HepG2 (cell line): ENCODE data around the gene SLC7A6OS. TPM values are rescaled to one million over a fixed set of nuclear protein-coding genes. Genes with fewer than 3 reads are reported as not detected.
A peak's percentile ranks its signal among the peaks of the same experiment; 100 is the strongest.

Experiments used
- DNMT3B ChIP-seq: conservative IDR thresholded peaks from 2 replicates; pipeline ENCODE4 v1.6.1; 2016; ENCODE audit warnings: missing biosample characterization, control low read depth
- FOXP1 ChIP-seq, 2 experiments: fragments of 450-650 bp in 1 of 2; IDR thresholded peaks; 2 replicates each; pipeline ENCODE4 v1.6.1; 2017 to 2018; ENCODE audit warnings: antibody characterized with exemption in 1 of 2
- GATAD1 ChIP-seq: IDR thresholded peaks from 2 replicates; pipeline ENCODE4 v1.6.1; 2016; ENCODE audit warnings: missing genetic modification reagents, missing compliant biosample characterization
- HMGA1 ChIP-seq: sonication (generic); formaldehyde crosslinking; conservative IDR thresholded peaks from 2 replicates; pipeline ENCODE4 v1.4.0; 2020; ENCODE audit warnings: missing genetic modification reagents
- HNF4G ChIP-seq, 2 experiments: sonication (generic) in 1 of 2; formaldehyde crosslinking in 1 of 2; IDR thresholded peaks; 2 replicates each; pipeline versions ENCODE4 v1.4.0 to v1.6.1; 2011 to 2020; ENCODE audit warnings: borderline replicate concordance in 2 of 2, low read depth in 2 of 2, mild to moderate bottlenecking in 2 of 2, low read length in 1 of 2, missing genetic modification reagents in 1 of 2, moderate library complexity in 1 of 2
- MBNL3 ChIP-seq: fragments of 250-450 bp; sonication (Bioruptor Pico); conservative IDR thresholded peaks from 2 replicates; pipeline ENCODE4 v1.8.0; 2022; ENCODE audit warnings: mild to moderate bottlenecking, inconsistent platforms
- PHF8 ChIP-seq: sonication (generic); formaldehyde crosslinking; IDR thresholded peaks from 2 replicates; pipeline ENCODE4 v1.5.0; 2020; ENCODE audit warnings: missing genetic modification reagents
- POLR2AphosphoS2 ChIP-seq: IDR thresholded peaks from 2 replicates; pipeline ENCODE4 v1.6.1; 2011; ENCODE audit warnings: low read depth, low read length, improper control_type of control experiment
- RAD51 ChIP-seq: fragments of 450-650 bp; IDR thresholded peaks from 2 replicates; pipeline ENCODE4 v1.6.1; 2016; ENCODE audit warnings: borderline replicate concordance
- RBM22 ChIP-seq: fragments of 200-400 bp; formaldehyde crosslinking; optimal IDR thresholded peaks from 2 replicates; pipeline ENCODE3; 2017; ENCODE audit warnings: mild to moderate bottlenecking, low read length, moderate library complexity
- RXRB ChIP-seq: IDR thresholded peaks from 2 replicates; pipeline ENCODE4 v1.6.1; 2016; ENCODE audit warnings: borderline replicate concordance, missing genetic modification reagents, missing compliant biosample characterization
- SATB2 ChIP-seq: sonication (generic); formaldehyde crosslinking; IDR thresholded peaks from 2 replicates; pipeline ENCODE4 v1.5.0; 2020; ENCODE audit warnings: missing genetic modification reagents
- SRY ChIP-seq: sonication (generic); formaldehyde crosslinking; IDR thresholded peaks from 2 replicates; pipeline ENCODE4 v1.8.0; 2022; ENCODE audit warnings: mild to moderate bottlenecking, missing genetic modification reagents
- STAG1 ChIP-seq: sonication (generic); formaldehyde crosslinking; IDR thresholded peaks from 2 replicates; pipeline ENCODE4 v1.4.0; 2020; ENCODE audit warnings: missing genetic modification reagents
- ZBTB42 ChIP-seq: sonication (generic); formaldehyde crosslinking; IDR thresholded peaks from 2 replicates; pipeline ENCODE4 v1.5.0; 2020; ENCODE audit warnings: mild to moderate bottlenecking, missing genetic modification reagents
- ZFAT ChIP-seq: sonication (generic); formaldehyde crosslinking; conservative IDR thresholded peaks from 2 replicates; pipeline ENCODE4 v1.8.1; 2023; ENCODE audit warnings: missing genetic modification reagents, inconsistent platforms
- ZNF124 ChIP-seq: sonication (generic); formaldehyde crosslinking; IDR thresholded peaks from 2 replicates; pipeline ENCODE4 v1.4.0; 2020; ENCODE audit warnings: missing genetic modification reagents
- ZNF337 ChIP-seq: sonication (generic); formaldehyde crosslinking; IDR thresholded peaks from 2 replicates; pipeline ENCODE4 v1.5.1; 2020; ENCODE audit warnings: missing genetic modification reagents, low read depth, mild to moderate bottlenecking, borderline replicate concordance
- ZNF354B ChIP-seq: sonication (generic); formaldehyde crosslinking; IDR thresholded peaks from 2 replicates; pipeline ENCODE4 v1.8.0; 2022; ENCODE audit warnings: mild to moderate bottlenecking, missing genetic modification reagents
- ZNF563 ChIP-seq: sonication (generic); formaldehyde crosslinking; IDR thresholded peaks from 2 replicates; pipeline ENCODE4 v1.8.0; 2022; ENCODE audit warnings: mild to moderate bottlenecking, moderate library complexity, missing genetic modification reagents
- ZNF564 ChIP-seq: sonication (generic); formaldehyde crosslinking; IDR thresholded peaks from 2 replicates; pipeline ENCODE4 v1.8.1; 2023; ENCODE audit warnings: mild to moderate bottlenecking, missing genetic modification reagents
- ZNF616 ChIP-seq: sonication (generic); formaldehyde crosslinking; IDR thresholded peaks from 2 replicates; pipeline ENCODE4 v1.5.0; 2020; ENCODE audit warnings: low read depth, mild to moderate bottlenecking, missing genetic modification reagents
- ZNF792 ChIP-seq: IDR thresholded peaks from 2 replicates; pipeline ENCODE4 v1.6.1; 2016
- ZNF878 ChIP-seq: sonication (generic); formaldehyde crosslinking; IDR thresholded peaks from 2 replicates; pipeline ENCODE4 v1.8.1; 2023; ENCODE audit warnings: mild to moderate bottlenecking, missing genetic modification reagents, moderate library complexity
- polyA plus RNA-seq, 8 experiments: library from polyadenylated mRNA; depleted of rRNA in 3 of 8; stranded (reverse) in 7 of 8; unstranded in 1 of 8; fragments of >200 nt; fragmentation: Illumina TruSeq in 4 of 8; extraction: Trizol in 4 of 8; gene quantifications; 2 replicates each; pipeline versions ENCODE4 v1.2.1 to v1.2.3, GENCODE V29; 2011 to 2016; ENCODE audit warnings: low read depth in 4 of 8, missing spikeins in 1 of 8, mixed read lengths in 1 of 8; ENCODE audit not compliant: insufficient read depth in 1 of 8
- total RNA-seq, 5 experiments: library from RNA; depleted of rRNA; stranded (reverse); fragments of >200 nt; fragmentation: Illumina TruSeq; extraction: Trizol; gene quantifications; 2 replicates each; pipeline ENCODE4 v1.2.3, GENCODE V29; 2016; ENCODE audit warnings: low read depth in 1 of 5
- TF ChIP-seq, protein P1 (sequence below): sonication (generic); IDR thresholded peaks from 2 replicates; pipeline ENCODE4 v1.6.1; 2016; ENCODE audit warnings: low read depth, borderline replicate concordance
- TF ChIP-seq, protein P2 (sequence below): sonication (generic); formaldehyde crosslinking; IDR thresholded peaks from 2 replicates; pipeline ENCODE4 v1.4.0; 2020; ENCODE audit warnings: missing genetic modification reagents
- TF ChIP-seq, protein P3 (sequence below): sonication (generic); formaldehyde crosslinking; IDR thresholded peaks from 2 replicates; pipeline ENCODE4 v1.9.0; 2022; ENCODE audit warnings: missing genetic modification reagents, mild to moderate bottlenecking, borderline replicate concordance

The SLC7A6OS gene
- total and polyA plus RNA-seq, 2 of the 13 experiments (the other 11 are each of a cell fraction or from before 2014, with no cell fraction given): 11.2 to 21.5 TPM

DNA sequence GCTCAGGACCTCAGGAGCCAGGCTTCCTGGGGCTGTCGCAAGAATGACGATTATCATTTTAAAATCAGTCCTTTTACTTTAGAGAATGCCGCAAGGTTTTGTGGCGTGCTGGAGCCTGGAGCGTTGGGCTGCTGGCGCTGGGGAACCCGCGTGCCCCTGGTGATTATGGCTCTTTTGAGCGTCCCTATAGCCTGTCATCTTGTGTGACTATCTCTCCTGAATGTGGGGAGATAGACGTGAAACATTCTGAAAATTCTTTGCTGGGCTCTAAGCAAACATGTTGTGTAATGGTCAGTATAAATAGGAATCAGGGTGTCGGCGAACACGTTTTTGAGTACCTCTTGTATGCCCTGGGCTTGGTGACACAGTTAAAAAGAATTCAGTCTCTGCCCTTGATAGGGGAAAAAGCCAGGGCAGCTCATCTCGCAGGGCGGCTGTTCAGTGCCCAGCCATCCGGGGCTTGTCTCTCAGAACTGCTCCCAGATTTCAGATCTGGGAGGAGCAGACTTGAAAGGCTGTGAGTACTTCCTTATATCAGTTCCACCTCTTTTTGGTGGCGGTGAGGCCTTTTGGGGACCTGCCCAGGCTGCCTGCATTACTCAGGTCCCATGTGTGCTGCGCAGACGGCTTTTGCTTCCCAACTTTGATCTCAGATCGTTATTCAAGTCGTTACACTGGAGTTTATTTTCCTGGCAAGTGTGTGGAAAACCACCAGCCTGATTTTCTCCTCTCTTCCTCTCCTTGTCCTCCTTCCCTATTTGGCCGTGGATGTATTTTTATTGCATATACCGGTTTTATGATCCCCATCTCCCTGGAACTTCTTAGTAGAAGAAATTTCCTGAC, 45.4 kb downstream of the SLC7A6OS start (continued):
- no peak for TF ChIP-seq FOXP1 (IDR thresholded peaks at IDR 0.05)
- peak; percentile 85; the same call in 1 of the 2 replicates for TF ChIP-seq FOXP1 (CRISPR knock-in tag; IDR thresholded peaks at IDR 0.05)
- peak; percentile 56; the same call in 1 of the 2 replicates for TF ChIP-seq PHF8
- peak; percentile 89; the same call in 1 of the 2 replicates for TF ChIP-seq ZNF792 (CRISPR knock-in tag)
- TF ChIP-seq ZBTB42 (CRISPR knock-in tag): 0 out of 2 replicates have a peak, but pooled peaks have one; percentile 21
- peak; percentile 88; the same call in 1 of the 2 replicates for TF ChIP-seq POLR2AphosphoS2
- no peak for TF ChIP-seq HMGA1 (CRISPR knock-in tag)
- TF ChIP-seq, protein P1, sequence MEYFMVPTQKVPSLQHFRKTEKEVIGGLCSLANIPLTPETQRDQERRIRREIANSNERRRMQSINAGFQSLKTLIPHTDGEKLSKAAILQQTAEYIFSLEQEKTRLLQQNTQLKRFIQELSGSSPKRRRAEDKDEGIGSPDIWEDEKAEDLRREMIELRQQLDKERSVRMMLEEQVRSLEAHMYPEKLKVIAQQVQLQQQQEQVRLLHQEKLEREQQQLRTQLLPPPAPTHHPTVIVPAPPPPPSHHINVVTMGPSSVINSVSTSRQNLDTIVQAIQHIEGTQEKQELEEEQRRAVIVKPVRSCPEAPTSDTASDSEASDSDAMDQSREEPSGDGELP: peak; percentile 74; the same call in 1 of the 2 replicates
- TF ChIP-seq ZNF616 (CRISPR knock-in tag): no peak
- TF ChIP-seq STAG1 (CRISPR knock-in tag): no peak; the same call in 1 of the 2 replicates
- no peak for TF ChIP-seq ZNF563 (CRISPR knock-in tag)
- TF ChIP-seq SATB2 (CRISPR knock-in tag): no peak
- peak; percentile 93; the same call in 1 of the 2 replicates for TF ChIP-seq ZNF337 (CRISPR knock-in tag)
- TF ChIP-seq DNMT3B (CRISPR knock-in tag): peak; percentile 93
- peak; percentile 7 for TF ChIP-seq RBM22
- TF ChIP-seq ZNF354B (CRISPR knock-in tag): no peak
- TF ChIP-seq ZFAT (CRISPR knock-in tag): no peak
- peak; percentile 24; the same call in 1 of the 2 replicates for TF ChIP-seq ZNF124 (CRISPR knock-in tag)
- TF ChIP-seq, protein P2, sequence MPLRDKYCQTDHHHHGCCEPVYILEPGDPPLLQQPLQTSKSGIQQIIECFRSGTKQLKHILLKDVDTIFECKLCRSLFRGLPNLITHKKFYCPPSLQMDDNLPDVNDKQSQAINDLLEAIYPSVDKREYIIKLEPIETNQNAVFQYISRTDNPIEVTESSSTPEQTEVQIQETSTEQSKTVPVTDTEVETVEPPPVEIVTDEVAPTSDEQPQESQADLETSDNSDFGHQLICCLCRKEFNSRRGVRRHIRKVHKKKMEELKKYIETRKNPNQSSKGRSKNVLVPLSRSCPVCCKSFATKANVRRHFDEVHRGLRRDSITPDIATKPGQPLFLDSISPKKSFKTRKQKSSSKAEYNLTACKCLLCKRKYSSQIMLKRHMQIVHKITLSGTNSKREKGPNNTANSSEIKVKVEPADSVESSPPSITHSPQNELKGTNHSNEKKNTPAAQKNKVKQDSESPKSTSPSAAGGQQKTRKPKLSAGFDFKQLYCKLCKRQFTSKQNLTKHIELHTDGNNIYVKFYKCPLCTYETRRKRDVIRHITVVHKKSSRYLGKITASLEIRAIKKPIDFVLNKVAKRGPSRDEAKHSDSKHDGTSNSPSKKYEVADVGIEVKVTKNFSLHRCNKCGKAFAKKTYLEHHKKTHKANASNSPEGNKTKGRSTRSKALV (CRISPR knock-in tag): no peak
- peak; percentile 95 for TF ChIP-seq RXRB (CRISPR knock-in tag)
- TF ChIP-seq HNF4G (IDR thresholded peaks at IDR 0.05; ENCODE audit: borderline replicate concordance, low read depth, low read length): peak; percentile 70; the same call in 1 of the 2 replicates
- no peak for TF ChIP-seq HNF4G (CRISPR knock-in tag; IDR thresholded peaks at IDR 0.05; ENCODE audit: borderline replicate concordance, low read depth)
- TF ChIP-seq RAD51: no peak
- TF ChIP-seq SRY (CRISPR knock-in tag): no peak; the same call in 1 of the 2 replicates
- peak; percentile 96 for TF ChIP-seq ZNF878 (CRISPR knock-in tag)
- TF ChIP-seq, protein P3, sequence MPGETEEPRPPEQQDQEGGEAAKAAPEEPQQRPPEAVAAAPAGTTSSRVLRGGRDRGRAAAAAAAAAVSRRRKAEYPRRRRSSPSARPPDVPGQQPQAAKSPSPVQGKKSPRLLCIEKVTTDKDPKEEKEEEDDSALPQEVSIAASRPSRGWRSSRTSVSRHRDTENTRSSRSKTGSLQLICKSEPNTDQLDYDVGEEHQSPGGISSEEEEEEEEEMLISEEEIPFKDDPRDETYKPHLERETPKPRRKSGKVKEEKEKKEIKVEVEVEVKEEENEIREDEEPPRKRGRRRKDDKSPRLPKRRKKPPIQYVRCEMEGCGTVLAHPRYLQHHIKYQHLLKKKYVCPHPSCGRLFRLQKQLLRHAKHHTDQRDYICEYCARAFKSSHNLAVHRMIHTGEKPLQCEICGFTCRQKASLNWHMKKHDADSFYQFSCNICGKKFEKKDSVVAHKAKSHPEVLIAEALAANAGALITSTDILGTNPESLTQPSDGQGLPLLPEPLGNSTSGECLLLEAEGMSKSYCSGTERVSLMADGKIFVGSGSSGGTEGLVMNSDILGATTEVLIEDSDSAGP: 0 out of 2 replicates have a peak, but pooled peaks have one; percentile 45
- no peak for TF ChIP-seq ZNF564
- no peak for TF ChIP-seq MBNL3 (CRISPR knock-in tag)
- TF ChIP-seq GATAD1: peak; percentile 81
